ENCODE measurements around the gene NUMB.

The NUMB gene

DNA sequence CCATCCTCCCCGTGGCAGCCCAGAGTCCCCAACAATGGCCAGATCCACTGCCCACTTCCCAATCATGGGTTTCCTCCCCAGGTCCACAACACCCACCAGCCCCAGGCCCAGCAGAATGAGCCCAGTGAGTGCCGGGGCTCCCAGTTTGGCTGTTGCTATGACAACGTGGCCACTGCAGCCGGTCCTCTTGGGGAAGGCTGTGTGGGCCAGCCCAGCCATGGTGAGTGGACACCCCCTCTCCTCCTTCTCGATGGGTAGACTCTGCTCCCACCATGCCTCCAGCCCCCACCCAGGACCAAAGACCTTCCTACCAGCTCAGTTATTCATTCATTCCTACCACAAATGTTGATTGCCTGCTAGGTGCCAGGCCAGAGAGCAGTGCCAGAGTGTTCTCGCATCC is 197.3 kb downstream of the NUMB start:
- no peak for DNase-seq (ENCODE audit: low spot score)

DNA sequence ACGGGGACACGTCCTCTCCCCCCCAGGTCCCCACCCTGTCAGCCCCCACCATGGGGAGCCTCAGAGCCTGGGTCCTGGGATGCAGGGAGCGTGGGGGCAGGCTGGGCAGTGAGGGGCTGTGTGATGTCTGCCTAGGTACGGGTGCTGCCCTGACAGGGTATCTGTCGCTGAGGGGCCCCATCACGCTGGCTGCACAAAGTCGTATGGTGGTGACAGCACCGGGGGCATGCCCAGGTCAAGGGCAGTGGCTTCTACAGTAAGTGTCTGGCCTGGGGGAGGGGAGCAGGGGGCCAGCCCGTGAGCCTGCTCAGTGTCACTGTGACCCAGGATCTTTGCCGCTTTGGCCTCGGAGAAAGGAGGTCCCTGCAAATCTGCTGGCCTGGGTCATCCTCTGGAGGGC is 197.8 kb downstream of the NUMB start:
- DNase-seq (ENCODE audit: low spot score): no peak

DNA sequence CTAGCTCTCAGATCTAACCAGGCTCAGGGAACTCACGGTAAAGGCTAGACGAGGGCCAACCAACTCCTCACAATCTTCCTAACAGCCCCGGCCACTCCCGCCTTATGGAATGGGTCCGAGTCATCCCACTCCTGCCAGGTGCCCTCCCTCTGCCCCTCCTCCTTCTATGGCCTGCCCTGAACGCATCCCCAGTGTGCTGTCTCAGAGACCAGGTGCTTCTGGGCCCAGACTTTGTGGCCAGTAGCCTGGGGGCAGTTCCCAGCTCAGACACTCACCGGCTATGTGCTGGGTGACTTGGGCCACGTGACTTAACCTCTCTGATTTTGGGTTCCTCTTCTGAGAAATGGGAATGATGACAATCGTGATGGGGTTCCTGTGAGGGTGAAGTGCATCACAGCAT is 198.5 kb downstream of the NUMB start:
- DNase-seq (ENCODE audit: low spot score): no peak

GRCh38 chr14:73258845-73259611 is 199.3 kb downstream of the NUMB start:
- DNase-seq (ENCODE audit: low spot score): no peak

- DNase-seq (ENCODE audit: low spot score): no peak
Observed at GRCh38 chr14:73258076-73258475, 200.3 kb downstream of the NUMB start.

- DNase-seq (ENCODE audit: low spot score): no peak
Observed at GRCh38 chr14:73255693-73256225, 202.6 kb downstream of the NUMB start.

- no peak for DNase-seq (ENCODE audit: low spot score)
Observed at GRCh38 chr14:73255005-73255400, 203.3 kb downstream of the NUMB start.

GRCh38 chr14:73254247-73255004 is 203.9 kb downstream of the NUMB start:
- no peak for DNase-seq (ENCODE audit: low spot score)

DNA sequence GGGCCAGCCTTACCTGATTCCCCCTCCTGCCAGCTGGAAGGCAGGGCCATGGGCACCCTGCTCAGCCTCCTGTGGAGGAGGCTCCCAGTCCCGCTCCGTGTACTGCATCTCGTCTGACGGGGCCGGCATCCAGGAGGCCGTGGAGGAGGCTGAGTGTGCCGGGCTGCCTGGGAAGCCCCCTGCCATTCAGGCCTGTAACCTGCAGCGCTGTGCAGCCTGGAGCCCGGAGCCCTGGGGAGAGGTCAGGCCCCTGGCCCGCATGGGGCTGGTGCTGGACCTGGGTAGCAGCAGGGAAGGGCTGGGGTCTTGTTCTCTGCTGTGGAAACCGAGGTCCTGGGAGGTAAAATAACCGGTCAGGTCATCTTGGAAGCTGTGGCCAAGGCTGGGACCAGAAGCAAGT is 204.6 kb downstream of the NUMB start:
- no peak for DNase-seq (ENCODE audit: low spot score)

GRCh38 chr14:73253323-73253610 is 205.1 kb downstream of the NUMB start:
- DNase-seq (ENCODE audit: low spot score): no peak

- no peak for DNase-seq (ENCODE audit: low spot score)
Observed at GRCh38 chr14:73252491-73253322, 205.6 kb downstream of the NUMB start.

DNA sequence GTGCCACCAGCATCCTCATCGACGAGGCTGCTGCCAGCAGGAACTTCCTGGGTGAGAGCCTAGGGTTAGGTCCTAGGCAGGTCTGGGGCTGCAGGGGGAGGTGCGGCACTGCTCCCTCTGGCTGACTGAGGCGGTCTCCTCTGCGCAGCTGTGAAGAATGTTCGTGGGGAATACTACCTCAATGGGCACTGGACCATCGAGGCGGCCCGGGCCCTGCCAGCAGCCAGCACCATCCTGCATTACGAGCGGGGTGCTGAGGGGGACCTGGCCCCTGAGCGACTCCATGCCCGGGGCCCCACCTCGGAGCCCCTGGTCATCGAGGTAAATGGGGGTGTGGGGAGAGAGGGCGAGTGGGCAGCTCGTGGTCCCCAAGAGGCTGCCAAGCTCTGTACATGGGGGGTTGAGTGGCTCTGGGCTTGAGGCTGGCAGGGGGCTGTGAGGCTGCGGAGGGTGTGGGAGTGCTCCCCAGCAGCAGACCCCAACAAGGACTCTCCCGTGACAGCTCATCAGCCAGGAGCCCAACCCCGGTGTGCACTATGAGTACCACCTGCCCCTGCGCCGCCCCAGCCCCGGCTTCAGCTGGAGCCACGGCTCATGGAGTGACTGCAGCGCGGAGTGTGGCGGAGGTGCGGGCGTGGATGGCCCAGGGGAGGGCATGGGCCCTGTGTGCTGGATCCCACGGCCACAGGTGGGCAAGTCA is 206.7 kb downstream of the NUMB start:
- no peak for DNase-seq (ENCODE audit: low spot score)

GRCh38 chr14:73250781-73251500 is 207.4 kb downstream of the NUMB start:
- DNase-seq (ENCODE audit: low spot score): no peak

DNA sequence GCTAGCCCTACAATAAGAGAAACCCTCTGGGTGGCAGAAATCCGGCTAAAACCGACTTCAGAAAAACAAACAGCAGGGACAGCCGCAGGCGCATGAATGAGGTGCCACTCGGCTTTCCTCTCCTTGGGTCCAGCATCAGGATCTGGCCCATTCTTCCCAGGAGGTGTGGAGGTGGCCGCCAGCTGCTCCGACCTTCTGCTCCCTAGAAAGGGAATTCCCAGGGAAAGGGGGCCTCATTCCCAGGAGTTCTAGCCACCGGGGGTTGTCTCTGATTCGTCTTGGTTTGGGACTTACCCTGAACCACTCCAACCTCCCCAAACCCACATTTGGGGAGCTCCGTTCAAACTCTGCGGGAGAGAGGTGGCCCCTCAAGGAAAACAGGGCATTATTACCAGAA is 208.0 kb downstream of the NUMB start:
- DNase-seq (ENCODE audit: low spot score): no peak

GRCh38 chr14:73249564-73250316 is 208.6 kb downstream of the NUMB start:
- DNase-seq (ENCODE audit: low spot score): no peak

- DNase-seq (ENCODE audit: low spot score): no peak
Observed at GRCh38 chr14:73249108-73249507, 209.2 kb downstream of the NUMB start.

DNA sequence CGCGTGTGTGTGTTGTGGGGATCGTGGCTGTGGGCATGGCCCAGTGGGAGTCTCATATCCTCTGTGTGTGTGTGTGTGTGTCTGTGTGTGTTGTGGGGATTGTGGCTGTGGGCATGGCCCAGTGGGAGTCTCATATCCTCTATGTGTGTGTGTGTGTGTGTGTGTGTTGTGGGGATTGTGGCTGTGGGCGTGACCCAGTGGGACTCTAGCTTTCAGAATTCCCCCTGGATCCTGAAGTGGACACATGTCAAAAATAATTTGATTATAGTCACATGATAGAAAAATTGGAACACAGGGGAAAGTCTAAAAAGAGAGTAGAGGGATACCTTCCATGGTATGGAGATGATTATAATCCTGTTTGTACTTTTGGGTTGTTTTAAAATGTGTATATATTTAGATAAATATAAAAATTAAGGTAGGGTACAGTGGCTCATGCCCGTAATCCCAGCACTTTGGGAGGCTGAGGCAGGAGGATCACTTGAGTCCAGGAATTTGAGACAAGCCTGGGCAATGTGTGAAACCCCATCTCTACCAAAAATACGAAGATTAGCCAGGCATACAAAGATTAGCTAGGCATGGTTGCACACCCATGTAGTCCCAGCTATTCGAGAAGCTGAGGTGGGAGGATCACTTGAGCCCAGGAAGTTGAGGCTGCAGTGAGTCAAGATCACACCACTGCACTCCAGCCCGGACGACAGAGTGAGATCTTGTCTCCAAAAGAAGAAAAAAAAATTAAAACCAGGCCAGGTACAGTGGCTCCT is 210.1 kb downstream of the NUMB start:
- no peak for DNase-seq (ENCODE audit: low spot score)

- no peak for DNase-seq (ENCODE audit: low spot score)
Observed at GRCh38 chr14:73246387-73247150, 211.8 kb downstream of the NUMB start.

Measured in hematopoietic multipotent progenitor cell treated with erythropoietin and hydrocortisone succinate and interleukin-3 and kit ligand, for 17 days (in vitro differentiated cells).